EH (cell line): Measurements from ENCODE around the gene ATP10A.
A peak's percentile ranks its signal among the peaks of the same experiment; 100 is the strongest.
"Not testable (repeated sequence)": the region's sequence is repeated elsewhere in the genome, so short reads cannot be mapped to it uniquely, and the experiment has no call there.

Source experiments
- DNase-seq: peaks from one replicate; pipeline ENCODE4 v3.0.0-alpha.2; 2015; ENCODE audit warnings: low read depth

ATP10A gene

DNA sequence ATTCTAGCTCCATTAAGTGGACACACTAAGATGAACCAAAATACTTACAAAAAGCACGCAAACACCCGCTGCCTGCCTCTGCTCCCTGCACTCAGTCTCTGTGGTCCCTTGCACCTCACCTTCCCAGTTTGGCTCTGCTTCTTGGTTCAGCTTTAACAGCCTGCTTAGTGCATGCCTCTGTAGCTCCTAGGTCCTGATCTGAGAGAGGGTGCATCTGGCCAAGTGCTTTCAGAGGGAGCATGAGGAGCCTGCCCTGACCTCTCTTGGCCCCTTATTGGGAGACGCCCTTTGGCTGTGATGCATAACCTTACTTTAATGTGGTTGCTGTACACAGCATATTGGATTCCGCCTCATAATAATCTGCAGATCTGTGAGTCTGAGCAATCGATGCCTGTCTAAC is 21.2 kb upstream of the ATP10A start:
- no peak for DNase-seq

DNA sequence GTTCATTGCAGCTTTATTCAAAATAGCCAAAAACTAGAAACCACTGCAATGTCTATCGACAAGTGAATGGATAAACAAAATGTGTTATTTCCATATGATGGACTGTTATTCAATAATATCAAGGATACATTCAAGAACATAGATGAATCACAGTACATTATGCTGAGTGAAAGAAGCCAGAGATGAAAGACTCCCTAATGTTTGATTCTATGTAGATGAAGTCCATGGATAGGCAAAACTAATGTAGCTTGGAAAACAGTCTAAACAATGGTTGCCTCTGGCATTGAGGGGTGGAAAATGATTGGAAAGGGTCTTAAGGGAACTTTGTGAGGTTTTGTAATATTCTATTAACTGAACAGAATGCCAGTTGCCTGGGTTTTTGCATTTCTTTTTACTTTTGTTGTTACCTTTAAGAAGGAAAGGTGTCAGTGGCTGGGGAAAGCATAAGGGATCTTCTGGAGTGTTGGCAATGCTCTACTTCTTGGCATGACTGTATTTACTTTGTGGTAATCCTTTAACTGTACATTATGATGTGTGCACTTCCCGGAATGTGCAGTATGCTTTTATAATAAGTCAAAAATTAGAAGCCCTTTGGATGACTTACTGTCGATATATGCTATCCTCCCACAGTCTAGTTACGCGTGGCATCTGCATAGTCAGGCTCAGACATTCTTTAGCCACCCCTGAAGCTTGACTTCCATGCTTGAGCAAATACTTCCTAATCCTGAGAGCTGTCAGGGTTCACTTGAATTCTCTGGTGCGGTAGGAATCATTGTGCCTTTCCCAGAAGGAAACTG is 20.5 kb upstream of the ATP10A start:
- peak; percentile 99 for DNase-seq

DNA sequence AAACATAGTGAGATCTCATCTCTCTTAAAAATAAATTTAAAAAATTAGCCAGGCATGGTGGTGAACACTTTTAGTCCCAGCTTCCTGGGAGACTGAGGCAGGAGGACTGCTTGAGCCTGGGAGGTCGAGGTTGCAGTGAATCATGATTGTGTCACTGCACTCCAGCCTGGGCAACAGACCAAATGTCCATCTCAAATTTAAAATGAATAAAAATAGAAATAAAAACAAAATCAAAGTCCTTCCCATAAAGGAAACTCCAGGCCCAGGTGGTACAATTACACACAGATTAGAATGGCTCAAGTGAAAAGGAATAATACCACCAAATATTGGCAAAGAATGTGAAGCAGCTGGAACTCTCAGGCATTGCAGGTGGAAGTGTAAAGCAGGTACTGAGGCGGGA is 19.3 kb upstream of the ATP10A start:
- peak; percentile 65 for DNase-seq

DNA sequence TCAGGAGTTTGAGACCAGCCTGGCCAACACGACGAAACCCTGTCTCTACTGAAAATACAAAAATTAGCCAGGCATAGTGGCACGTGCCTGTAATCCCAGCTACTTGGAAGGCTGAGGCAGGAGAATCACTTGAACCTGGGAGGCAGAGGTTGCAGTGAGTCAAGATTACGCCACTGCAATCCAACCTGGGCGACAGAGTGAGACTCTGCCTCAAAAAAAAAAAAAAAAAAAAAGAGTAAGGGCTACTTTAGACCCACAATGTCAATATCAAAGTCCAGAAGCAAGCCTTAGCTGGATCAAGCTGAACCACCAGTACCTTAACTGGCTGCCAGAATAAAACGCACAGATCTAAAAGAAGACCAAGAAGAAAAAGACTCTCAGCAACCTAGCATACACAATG is 17.8 kb upstream of the ATP10A start:
- DNase-seq, result not testable (repeated sequence)

- no peak for DNase-seq
These were observed 17.3 kb upstream of the ATP10A start for GRCh38 chr15:25880411-25880810.

- no peak for DNase-seq
These were observed 16.3 kb upstream of the ATP10A start for GRCh38 chr15:25879438-25879837.

- DNase-seq, result no peak
These were observed 14.6 kb upstream of the ATP10A start for GRCh38 chr15:25877681-25878080.

- no peak for DNase-seq
These were observed 13.4 kb upstream of the ATP10A start for GRCh38 chr15:25876231-25877140.

DNA sequence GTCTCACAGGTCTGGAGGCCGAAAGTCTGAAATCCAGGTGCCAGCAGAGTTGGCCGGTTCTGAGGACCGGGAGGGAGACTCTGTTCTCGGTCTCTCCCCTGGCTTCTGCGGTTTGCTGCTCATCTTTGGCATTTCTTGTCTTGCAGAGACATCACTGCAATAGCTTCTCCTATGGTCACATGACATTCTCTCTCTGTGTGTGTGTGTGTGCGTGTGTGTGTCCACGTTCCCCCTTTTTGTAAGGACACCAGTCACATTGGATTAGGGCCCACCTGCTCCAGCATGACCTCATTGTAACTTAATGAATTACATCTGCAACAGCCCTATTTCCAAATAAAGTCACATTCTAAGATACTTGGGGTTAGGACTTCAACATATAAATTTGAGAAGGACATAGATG is 12.4 kb upstream of the ATP10A start:
- peak; percentile 30 for DNase-seq

DNA sequence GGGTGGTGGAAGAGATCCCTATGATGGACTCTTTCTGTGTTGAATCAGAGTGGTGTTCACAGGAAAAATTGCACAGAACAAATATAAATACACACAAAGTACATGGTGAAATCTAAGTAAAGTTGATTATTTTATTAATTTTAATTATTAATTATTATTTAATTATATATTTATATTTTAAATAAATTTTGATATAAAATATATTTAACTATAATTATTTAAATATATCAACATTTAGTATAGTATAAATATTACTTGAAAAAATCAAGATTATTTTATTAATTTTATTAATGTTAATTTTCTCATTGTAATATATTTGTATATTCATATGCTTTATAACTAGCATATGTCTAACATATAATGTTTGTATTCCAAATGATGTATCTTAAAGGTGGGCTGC is 11.3 kb upstream of the ATP10A start:
- DNase-seq, result no peak

- DNase-seq, result no peak
These were observed 8.3 kb upstream of the ATP10A start for GRCh38 chr15:25871403-25871802.

DNA sequence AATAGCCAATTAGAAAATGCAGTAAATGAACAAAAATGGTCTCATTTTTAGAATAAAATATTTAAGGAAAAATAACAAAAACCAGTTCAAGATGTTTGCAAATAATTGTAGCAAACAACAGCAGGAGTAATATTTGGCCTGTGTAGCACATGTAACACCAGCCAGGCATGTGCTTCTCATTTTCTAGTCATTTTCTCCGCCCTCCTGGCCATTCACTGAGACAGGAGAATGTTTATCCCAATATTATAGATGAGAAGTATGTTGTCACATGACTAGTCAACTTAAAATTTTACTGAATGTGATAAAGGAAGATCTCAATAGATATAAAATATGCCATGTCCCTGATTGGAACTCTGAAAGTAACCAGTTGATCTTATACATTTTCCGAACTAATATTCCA is 7.8 kb upstream of the ATP10A start:
- no peak for DNase-seq

GRCh38 chr15:25869701-25870100 is 6.6 kb upstream of the ATP10A start:
- DNase-seq, result no peak

DNA sequence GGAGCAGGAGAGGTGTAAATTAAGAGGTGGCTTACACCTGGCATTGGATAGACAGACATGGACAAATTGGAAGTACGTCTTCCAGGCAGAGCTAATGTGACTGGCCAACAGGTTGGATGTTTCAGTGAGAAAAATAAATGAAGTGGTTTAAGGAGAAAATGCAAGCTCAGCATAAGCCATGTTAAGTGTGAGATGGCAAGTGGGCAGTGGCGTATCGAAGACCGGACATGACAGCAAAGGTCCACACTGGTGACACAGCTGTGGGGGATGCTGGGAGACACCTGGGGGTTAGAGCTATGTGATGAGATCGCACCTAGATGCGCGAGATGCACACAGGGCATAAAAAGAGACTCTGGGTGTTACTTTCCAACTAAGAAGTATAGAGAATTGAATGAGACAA is 3.7 kb upstream of the ATP10A start:
- DNase-seq, result no peak

GRCh38 chr15:25866251-25866650 is 3.1 kb upstream of the ATP10A start:
- DNase-seq, result no peak

GRCh38 chr15:25864966-25865365 is 1.8 kb upstream of the ATP10A start:
- peak; percentile 63 for DNase-seq

- DNase-seq, result no peak
These were observed 947 bp upstream of the ATP10A start for GRCh38 chr15:25863968-25864580.

DNA sequence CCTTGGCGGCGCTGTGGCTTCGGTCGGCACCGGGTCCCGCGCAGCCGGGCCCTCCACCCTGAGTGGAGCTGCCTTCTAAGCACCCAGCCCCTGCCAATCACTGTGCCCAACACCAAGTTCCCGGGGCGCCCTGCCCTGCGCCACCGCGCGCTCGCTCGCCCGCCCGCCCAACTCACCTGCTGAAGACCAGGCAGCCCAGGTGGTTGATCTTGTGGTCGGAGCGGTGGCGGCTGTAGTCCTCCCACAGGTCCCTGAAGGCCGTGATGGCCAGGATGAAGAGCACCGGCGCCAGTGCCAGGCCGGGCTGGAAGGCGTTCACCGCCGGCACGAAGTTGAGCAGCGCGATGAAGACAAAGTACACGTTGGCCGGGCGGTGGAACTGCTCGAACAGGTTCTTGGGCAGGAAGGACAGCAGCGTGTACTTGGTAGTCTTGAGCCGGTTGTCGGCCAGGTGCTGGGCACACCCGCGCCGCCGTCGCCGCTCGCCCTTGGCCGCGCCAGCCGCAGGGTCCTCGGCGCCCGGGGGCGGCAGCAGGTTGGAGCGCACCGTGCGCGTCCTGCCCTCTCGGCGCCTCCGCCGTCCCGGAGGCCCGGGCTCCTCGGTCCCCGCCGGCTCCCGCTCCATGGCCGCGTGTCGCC is 536 bp downstream of the ATP10A start:
- DNase-seq, result peak; percentile 49

DNA sequence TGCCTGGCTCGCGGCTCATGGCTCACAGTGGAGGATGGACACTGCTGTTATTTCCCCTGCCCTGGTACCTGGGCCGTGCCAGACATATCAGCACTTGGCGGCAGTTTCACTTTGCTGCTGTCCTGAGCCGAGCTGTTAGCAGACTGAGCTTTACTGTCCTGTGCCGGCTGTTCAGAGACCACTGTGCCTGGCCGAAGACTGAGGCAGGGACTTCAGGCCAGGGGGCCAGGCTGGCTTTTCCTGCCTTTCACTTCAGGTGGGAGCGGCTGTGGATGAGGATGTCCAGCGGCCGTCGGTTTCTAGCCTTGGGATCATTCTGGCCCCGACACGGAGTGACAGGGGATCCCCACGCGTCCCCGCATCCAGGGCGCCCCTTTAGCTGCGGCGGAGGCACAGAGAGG is 1.1 kb downstream of the ATP10A start:
- DNase-seq, result peak; percentile 54

DNA sequence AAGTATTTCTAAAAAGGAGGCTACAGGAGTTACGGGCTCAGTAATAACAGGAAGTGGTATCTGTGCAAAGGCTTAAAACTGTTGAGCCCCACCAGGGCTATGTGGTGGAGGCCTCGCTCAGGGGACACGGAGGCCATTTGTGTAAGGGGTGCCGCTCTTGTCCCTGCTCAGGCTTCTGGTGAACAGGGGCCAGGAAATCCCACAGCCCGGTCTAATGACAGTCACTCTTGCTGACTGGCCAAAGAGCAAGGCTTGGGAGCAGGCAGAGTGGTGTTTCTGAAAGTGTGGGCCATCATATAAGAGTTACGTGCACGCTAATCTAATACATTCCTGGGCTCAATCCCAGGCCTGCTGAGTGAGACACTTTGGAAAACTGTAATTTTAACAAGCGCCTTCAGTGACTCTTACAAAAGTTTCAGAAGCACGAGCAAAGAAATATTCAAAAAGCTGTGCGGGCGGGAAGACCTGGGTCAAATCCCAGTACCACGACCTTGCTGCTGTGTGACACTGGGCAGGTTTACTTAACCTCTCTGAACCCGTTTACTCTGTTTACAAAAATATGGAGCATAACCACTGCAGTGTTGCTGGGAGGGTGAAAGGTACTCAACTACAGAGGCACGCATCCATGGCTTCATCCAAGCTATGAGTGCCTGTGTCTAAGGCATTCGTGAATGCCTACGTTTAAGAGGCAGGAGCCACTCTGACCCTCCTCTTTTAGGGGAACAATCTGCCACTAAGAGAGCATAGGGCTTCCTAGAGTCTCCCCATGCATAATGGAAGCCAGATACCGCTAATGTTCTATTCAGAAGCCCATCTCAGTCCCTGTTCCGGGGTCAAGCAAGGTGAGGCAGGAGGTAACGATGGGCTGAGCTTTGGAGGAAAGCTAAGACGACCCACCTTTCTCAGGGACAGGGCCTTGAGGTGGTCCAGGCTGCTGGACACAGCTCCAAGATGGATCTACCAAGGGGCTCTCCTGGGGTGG is 2.0 kb downstream of the ATP10A start:
- DNase-seq, result peak; percentile 41
